Effector CD4-positive, alpha-beta T cell (primary cell): ENCODE data around the gene SPATA32.

ENCODE experiments used
- DNase-seq: peaks from one replicate; pipeline ENCODE4 v3.0.0-alpha.2; 2020

Gene SPATA32

DNA sequence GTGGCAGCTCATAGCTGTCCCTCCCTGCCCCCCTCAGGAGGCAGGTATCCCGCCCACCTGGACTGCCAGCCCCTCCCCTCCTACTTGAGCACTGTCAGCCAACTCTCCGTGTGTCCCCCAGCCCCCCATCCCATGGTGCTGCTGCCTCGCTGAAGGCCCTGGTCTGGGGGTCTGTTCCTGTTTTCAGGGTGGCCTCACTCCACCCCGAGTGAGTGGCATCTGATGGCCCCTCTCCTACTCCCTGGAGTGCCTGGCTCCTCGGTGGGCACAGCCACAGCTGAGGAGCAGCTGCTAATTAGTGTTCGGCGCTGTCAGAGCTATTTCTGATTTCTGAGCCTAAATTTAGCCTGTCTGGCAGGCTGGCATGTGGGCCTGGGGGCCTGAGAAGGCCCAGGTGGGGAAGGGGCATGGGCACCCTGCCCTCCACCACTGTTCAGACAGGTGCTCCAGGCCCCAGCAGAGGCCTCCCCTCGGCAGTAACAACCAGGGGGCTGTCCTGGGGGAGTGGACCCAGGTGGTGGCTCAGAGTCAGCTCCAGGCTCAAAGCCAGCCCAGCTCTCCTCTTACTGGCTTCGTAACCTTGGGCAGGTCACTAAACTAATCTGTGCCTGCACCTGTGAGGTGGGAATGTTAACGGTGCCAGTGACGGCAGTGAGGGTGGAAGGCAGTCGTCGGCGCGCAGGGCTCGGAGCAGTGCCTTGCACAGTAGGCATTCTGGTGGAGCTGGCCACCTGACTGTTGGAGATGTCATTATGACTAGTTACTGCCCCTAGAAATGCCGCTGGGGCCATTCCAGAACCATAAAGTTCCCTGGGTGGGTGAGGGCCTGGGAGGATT is 33.8 kb downstream of the SPATA32 start:
- no peak for DNase-seq

DNA sequence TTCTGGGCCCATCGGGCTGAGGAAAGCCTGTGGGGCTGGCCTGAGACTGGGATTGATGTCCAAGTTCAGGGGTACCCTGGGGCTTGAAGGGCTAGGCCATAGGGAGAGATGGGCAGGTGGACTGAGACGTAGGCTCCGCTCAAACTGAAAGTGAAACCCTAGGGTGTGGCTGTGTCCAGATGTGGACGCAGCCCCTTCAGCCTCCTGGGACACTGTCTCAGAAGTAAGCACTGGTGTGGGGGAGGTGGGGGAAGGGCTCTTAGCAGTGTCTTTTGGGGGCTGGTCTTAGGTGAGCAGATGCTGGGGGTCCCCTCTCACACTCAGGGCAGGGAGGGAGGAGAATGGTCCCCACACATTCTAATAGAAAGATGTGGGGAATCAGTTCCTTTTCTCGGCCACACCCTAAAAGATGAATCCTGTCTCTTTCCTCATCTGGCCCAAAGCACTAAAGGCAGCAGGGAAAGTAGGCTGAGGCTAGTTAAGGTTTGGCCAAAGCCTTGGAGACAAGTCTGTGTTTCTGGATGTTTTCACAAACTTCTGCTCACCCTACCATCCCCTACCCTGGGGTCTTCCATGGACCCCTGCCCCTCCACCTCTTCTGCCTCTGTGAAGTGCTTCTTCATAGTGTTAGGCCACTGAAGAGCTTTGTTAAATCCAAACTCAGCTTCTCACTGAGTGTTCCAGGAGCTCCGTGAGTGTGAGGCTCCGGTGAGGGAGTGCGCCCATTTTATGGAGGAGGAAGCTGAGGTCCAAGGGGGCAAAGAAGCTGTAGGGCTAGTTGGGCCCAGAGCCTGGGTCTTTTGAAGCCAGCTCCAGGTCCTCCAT is 34.6 kb downstream of the SPATA32 start:
- DNase-seq: no peak

- DNase-seq: no peak
Measured at GRCh38 chr17:45226576-45226975, 35.3 kb downstream of the SPATA32 start.

DNA sequence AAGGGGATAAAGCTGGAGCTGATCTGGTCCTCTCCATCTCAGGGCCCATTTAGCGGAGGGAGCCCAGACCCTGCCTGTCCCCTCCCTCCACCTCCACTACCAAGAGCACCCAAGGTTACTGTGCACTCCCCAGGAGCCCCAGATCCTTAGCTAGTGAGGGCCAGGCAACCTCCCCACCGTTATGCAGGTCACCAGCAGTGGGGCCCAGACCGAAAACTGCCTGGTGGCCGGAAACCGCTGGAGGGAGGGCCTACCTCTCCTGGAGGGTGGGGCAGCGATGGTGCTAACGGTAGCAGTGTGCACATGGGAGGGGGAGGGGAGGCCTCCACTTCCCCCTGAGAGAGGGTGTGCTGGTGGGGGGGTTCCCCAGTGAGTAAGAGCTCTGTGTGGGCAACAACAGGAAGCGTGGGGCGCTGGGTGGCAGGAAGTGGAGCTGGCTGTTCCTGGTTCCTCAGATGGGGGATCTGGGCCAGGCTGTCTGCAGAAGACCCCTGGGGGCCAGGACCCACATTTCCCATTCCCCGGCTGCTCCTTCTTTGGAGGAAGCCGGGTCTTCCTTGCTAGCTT is 35.8 kb downstream of the SPATA32 start:
- DNase-seq: peak; percentile 94

DNA sequence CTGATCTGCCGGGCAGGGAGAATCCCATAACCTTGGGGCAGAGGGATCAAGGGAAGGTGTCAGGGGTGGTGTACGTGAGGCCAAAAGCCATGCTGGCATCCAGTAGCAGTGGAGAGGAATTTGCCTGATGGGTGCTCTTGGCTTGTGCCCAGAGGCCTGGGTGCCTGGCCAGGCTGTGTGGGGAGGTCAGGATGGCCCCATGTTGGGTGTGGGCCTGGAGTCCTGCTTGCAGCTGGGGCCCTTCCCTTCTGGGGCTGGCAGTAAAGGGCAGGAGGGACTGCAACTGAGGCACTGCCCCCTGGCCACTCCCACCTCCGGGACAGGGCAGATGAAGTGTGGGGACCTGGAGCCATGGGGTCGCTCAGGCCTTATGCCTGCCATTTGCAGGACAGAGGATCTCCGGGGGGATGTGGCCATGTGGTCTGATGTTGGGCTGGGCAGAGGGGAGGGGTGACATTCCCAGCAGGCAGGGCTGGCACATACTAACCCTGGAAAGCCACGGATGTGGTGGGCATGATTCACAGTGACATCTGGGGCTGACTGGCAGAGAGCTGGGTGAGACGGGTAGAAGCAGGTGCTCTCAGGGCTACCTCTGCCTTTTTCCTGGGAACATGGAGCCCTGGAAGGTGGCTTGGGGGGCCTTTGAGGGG is 36.7 kb downstream of the SPATA32 start:
- DNase-seq: peak; percentile 47

DNA sequence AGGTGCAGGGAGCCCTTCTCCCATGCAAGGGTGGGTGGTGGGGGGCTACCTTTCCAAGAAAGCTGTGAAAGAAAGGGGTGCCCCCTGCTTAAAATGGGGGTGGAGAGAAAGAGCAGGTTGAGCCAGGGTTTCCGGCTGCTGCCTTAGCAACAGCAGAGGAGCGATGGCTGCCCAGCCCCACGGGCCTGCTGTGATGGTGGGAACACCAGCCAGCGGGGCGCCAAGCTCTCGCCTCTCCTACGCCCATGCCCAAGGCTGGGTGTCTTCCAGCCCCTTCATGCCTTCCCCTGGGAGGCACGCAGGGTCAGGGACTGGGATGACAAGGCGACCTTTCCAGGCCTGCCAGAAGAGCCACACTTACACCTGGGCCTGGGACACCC is 37.2 kb downstream of the SPATA32 start:
- no peak for DNase-seq

- DNase-seq: peak; percentile 45
Measured at GRCh38 chr17:45223539-45224528, 38.1 kb downstream of the SPATA32 start.

DNA sequence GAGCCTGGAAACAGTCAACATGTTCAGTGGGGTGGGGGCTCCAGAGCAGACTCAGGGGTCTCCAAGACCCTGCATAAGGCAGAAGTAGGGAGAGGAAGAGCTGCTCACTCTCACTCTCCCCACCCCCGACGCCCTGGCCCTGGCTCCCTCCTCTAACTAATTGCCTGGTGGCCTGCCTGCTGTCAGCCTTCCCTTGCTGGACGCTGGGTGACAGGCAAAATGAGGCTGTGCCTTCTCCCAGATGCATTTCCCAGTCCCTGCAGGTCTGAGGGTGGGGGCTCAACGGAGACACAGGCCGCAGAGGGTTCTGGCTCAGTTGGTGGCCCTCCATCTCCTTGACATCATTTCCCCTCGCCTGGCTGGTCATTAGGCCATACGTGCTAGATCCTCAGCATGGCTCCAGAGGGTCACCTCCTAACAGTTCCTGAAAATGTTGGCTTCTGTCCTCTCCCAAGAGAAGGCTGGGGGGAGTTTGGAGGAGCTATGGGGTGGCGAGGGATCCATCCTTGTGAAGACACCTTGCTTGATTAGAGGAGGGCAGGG is 38.8 kb downstream of the SPATA32 start:
- no peak for DNase-seq

DNA sequence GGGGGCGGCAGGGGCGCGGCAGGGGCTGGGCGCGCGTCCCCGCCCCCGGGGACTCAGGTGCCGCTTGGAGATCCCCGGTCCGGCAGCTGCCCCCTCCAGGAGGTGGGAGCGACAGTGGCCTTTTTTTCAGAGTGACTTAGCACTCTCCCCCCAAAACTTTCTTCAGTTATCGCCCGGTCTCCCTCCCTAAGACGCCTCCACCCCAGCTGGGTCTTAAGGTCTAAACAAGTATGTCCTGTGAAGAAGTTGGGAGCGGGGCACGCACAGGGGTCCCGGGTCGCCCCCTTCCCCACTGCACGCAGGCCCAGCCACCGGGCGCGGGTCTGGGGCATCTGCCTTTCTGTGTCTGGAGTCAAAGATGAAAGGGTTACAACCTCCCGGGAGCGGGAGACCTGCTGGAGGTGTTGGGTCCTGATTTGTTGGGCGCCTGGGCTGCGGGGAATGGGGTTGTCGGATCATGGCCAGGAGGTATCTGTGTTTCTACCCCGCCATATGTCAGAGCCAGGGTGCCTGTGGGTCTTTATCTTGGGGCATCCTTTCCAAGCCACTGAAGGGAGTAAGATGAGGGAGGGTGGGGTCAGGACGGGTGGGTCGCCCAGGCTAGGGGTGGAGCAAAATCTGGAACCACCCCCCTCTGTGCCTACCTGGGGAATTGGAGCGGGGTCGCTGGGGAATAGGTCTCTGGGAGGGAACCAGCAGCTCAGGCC is 39.5 kb downstream of the SPATA32 start:
- no peak for DNase-seq

DNA sequence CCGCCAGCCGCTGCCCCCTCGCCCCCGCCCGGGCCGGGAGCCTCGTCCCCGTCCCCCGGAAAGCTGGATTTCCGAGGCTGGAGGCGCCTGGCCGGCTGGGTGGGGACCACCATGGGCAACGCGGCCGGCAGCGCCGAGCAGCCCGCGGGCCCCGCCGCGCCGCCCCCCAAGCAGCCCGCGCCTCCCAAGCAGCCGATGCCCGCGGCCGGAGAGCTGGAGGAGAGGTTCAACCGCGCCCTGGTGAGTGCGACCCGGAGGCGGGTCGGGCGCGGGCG is 39.9 kb downstream of the SPATA32 start:
- no peak for DNase-seq

GRCh38 chr17:45221081-45222013 is 40.5 kb downstream of the SPATA32 start, which contains the start of gene FMNL1:
Gene FMNL1, plus strand, starts transcription at chr17:45221885. Its CDS starts 240 bp downstream, at chr17:45222125.
- peak; percentile 47 for DNase-seq

DNA sequence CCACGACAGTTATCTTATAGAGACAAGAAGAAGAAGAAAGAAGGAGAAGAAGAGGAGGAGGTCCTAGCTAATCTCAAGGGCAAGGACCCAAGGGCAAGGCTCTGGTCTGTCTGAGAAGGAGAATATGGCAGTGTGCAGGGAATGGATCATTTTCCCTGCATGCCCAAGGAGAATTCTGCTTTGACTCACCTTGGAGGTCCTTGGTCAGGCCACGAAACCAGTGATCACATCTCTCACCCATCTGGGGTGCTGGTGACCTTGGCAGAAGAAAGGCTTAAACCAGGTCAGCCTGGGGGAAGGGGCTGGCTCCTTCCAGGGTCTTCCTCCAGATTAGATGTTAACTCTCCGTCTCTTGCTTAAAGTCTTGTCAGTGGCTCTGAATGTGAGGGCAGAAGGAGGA is 41.8 kb downstream of the SPATA32 start:
- DNase-seq: no peak

DNA sequence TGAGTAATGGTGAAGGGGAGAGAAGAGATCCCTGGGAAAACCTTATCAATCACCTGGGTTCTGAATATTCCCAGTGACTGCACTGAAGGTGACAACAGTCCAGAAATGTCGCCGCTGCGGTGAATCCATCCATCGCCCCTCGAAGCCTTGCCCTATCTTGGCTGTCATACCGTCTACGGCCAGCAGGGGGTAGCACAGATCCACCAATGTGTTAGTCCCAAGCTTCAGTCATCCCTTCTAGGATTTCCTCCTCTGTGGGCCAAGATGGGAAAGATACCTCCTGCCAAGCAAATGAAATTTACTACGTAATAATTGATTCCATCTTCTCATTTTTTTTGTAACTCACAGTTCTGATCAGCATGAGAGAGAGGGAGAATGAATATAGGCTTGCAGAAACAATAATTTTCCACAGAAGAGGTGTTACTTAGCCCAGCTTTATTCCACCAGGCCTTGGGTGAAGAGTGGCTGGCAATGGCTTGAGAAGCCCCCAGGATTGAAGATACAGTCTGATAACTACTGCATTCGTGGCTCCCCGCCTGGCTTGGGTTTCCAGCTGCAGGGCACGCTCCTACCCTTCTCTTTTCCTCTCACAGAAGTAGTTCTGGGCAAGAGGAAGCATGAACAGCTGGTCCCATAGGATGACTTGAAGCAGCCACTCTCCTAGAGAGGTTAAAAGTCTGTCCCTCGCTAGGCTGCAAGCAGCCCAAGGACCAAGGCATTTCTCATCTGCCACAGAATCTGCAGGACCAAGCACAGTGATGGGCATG is 42.8 kb downstream of the SPATA32 start:
- DNase-seq: peak; percentile 89
